Measurements from ENCODE around the gene ZBTB21. TPM values are rescaled to one million over a fixed set of nuclear protein-coding genes. Genes with fewer than 3 reads are reported as not detected.

ZBTB21 gene
- total and polyA plus RNA-seq, 9 of the 15 experiments (the other 6 are each of a cell fraction or from before 2014, with no cell fraction given) = 2.2 to 15.2 (median 8.7) TPM

GRCh38 chr21:42006765-42007164 lies 3.4 kb downstream of the ZBTB21 start (continued):
- TF ChIP-seq, protein P1, sequence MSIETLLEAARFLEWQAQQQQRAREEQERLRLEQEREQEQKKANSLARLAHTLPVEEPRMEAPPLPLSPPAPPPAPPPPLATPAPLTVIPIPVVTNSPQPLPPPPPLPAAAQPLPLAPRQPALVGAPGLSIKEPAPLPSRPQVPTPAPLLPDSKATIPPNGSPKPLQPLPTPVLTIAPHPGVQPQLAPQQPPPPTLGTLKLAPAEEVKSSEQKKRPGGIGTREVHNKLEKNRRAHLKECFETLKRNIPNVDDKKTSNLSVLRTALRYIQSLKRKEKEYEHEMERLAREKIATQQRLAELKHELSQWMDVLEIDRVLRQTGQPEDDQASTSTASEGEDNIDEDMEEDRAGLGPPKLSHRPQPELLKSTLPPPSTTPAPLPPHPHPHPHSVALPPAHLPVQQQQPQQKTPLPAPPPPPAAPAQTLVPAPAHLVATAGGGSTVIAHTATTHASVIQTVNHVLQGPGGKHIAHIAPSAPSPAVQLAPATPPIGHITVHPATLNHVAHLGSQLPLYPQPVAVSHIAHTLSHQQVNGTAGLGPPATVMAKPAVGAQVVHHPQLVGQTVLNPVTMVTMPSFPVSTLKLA (conservative IDR thresholded peaks at IDR 0.05) = 0 out of 4 replicates have a peak, but pooled peaks of 1 of the 2 experiments have one; percentile 21
- peak; percentile 51 for TF ChIP-seq MAFF (IDR thresholded peaks at IDR 0.05; ENCODE audit: low read length)

GRCh38 chr21:42004406-42005199 lies 5.6 kb downstream of the ZBTB21 start:
- Histone ChIP-seq H4K20me1 (replicated peaks; ENCODE audit: control insufficient read depth, insufficient read depth, low read length) (peaks cover 14% of the 10 kb centered on the region; the same call in 1 of the 2 replicates), H3K9me3 (replicated peaks; ENCODE audit: control insufficient read depth, insufficient read depth, low read depth, low read length) (no peaks in the 10 kb centered on the region), H3K27me3 (ENCODE audit: control insufficient read depth in 2 of 2, insufficient read depth in 2 of 2, low read length in 2 of 2) (no peaks in the 10 kb centered on the region), H3K4me1 (replicated peaks in 1 of 2; ENCODE audit: control insufficient read depth in 2 of 2, insufficient read depth in 2 of 2, low read length in 2 of 2) (peaks cover 10 to 16% of the 10 kb centered on the region in 2 experiments; a peak in 4 of 5 replicates), H3K9ac (ENCODE audit: insufficient read depth in 1 of 2, low read depth in 2 of 2, low read length in 2 of 2) (no peak overlapping the region), H2AFZ (ENCODE audit: low read depth, low read length) (no peak overlapping the region), H3K9me1 (ENCODE audit: control insufficient read depth, insufficient read depth, low read length) (peaks cover 3% of the 10 kb centered on the region), H3K79me2 (ENCODE audit: control insufficient read depth, insufficient read depth, low read length) (peaks cover 50% of the 10 kb centered on the region), H3K4me3 (no peak overlapping the region), H3K4me2 (ENCODE audit: insufficient read depth, low read length) (no peak overlapping the region; the same call in 1 of the 2 replicates), H3K36me3 (ENCODE audit: control insufficient read depth, insufficient read depth, low read length) (peaks cover 44% of the 10 kb centered on the region), H3K27ac (ENCODE audit: extremely low read depth, low read depth, low read length) (no peak overlapping the region)
- intact Hi-C loops (cut with micrococcal nuclease) (loop anchor here (5.0 kb wide), 1 partner anchor 113 kb away; no protein-coding TSS in a partner anchor), in situ Hi-C loops (cut with MboI) (no loop called here)
- WGBS (ENCODE audit: insufficient coverage, low coverage, missing lambda C conversion rate) = 34% methylated on average over 5 of the region's 5 CpGs
- BruUV-seq (replicated peaks) = no TSS peak
- POLR2A ChIA-PET = interaction anchor here (1.0 to 1.5 kb wide), 5 partner anchors 8 to 75 kb away, joined by 3 to 8 read pairs (median 3); no protein-coding TSS in a partner anchor
- FAIRE-seq (no peak), DNase-seq (ENCODE audit: extremely low read depth in 1 of 4, low spot score in 3 of 4) (peak in 1 of 4 experiments; percentile 27), ATAC-seq (no peak)
- CTCF ChIA-PET (ENCODE audit: low intra/inter-chr PET ratio) = no interaction called here
- TF ChIP-seq FOXA3 (CRISPR knock-in tag; conservative IDR thresholded peaks at IDR 0.05 in 1 of 2, IDR thresholded peaks at IDR 0.05 in 1 of 2) (no peak), ADNP (tag; IDR thresholded peaks at IDR 0.05) (no peak), DPF2 (IDR thresholded peaks at IDR 0.05) (peak; percentile 23; the same call in 1 of the 2 replicates), KDM1A (IDR thresholded peaks at IDR 0.05) (peak in 1 of 2 experiments; percentile 14; a peak in 1 of 4 replicates), MEIS2 (IDR thresholded peaks at IDR 0.05; ENCODE audit: partially characterized antibody) (peak; percentile 67), CBFA2T3 (IDR thresholded peaks at IDR 0.05) (peak; percentile 37; the same call in 1 of the 2 replicates), CCAR2 (IDR thresholded peaks at IDR 0.05; ENCODE audit: low read depth, low read length) (no peak), HMBOX1 (IDR thresholded peaks at IDR 0.05) (peak; percentile 29; the same call in 1 of the 2 replicates), U2AF1 (optimal IDR thresholded peaks at IDR 0.05; ENCODE audit: low read depth, low read length) (no peak), FOXK1 (CRISPR knock-in tag; IDR thresholded peaks at IDR 0.05; ENCODE audit: borderline replicate concordance) (no peak), NFE2 (IDR thresholded peaks at IDR 0.05; ENCODE audit: low read depth) (peak; percentile 52), LCOR (CRISPR knock-in tag; IDR thresholded peaks at IDR 0.05) (no peak), MTA2 (IDR thresholded peaks at IDR 0.05; ENCODE audit: low read depth) (no peak), MAFG (tag; conservative IDR thresholded peaks at IDR 0.05) (0 out of 2 replicates have a peak, but pooled peaks have one; percentile 20), USF1 (CRISPR knock-in tag; IDR thresholded peaks at IDR 0.05) (no peak), PYGO2 (tag; IDR thresholded peaks at IDR 0.05) (no peak)

Data from K562 (cell line).